ENCODE results near the gene IFT27. TPM values are rescaled to one million over a fixed set of nuclear protein-coding genes. Genes with fewer than 3 reads are reported as not detected.

Gene IFT27
- total and polyA plus RNA-seq, 2 donors (not counting 1 experiment from before 2014, with no cell fraction given): 14.1 to 19.0 TPM

- no peak overlapping the region for H3K4me2 ChIP-seq (ENCODE audit: extremely low read depth, insufficient read depth, low read length)
- H3K27me3 ChIP-seq (ENCODE audit: control insufficient read depth, insufficient read depth, low read length): peaks cover 12% of the 10 kb centered on the region
- TF ChIP-seq CTCF (conservative IDR thresholded peaks at IDR 0.05 in 1 of 2, IDR thresholded peaks at IDR 0.05 in 1 of 2; ENCODE audit: low read depth in 1 of 2, low read length in 2 of 2): no peak
- no peak for TF ChIP-seq EZH2 (IDR thresholded peaks at IDR 0.05; ENCODE audit: low read length, missing control alignments)
- no peaks in the 10 kb centered on the region for H3K9me3 ChIP-seq (ENCODE audit: control insufficient read depth, insufficient read depth, low read depth, low read length)
- H3K4me3 ChIP-seq (replicated peaks in 1 of 4; ENCODE audit: control extremely low read depth in 1 of 4, insufficient read depth in 1 of 4, low read depth in 3 of 4, low read length in 4 of 4): no peak overlapping the region
- H3K4me1 ChIP-seq (ENCODE audit: control insufficient read depth, extremely low read depth, insufficient read depth, low read length): no peaks in the 10 kb centered on the region
- no peak overlapping the region for H3K9ac ChIP-seq (ENCODE audit: insufficient read depth, low read length)
- H4K20me1 ChIP-seq (ENCODE audit: control insufficient read depth, extremely low read depth, insufficient read depth, low read length): no peaks in the 10 kb centered on the region
- H3K79me2 ChIP-seq (ENCODE audit: control insufficient read depth, insufficient read depth, low read length): no peaks in the 10 kb centered on the region
- no peak overlapping the region for H3K27ac ChIP-seq (ENCODE audit: insufficient read depth, low read length)
- no peak for DNase-seq (ENCODE audit: low read depth in 2 of 2)
- H2AFZ ChIP-seq (ENCODE audit: low read length): no peak overlapping the region
- no peaks in the 10 kb centered on the region for H3K36me3 ChIP-seq (ENCODE audit: control insufficient read depth, insufficient read depth, low read length)
These were observed 22.2 kb upstream of the IFT27 start for GRCh38 chr22:36797911-36798673.

- H3K27ac ChIP-seq (ENCODE audit: insufficient read depth, low read length): no peak overlapping the region
- TF ChIP-seq CTCF (conservative IDR thresholded peaks at IDR 0.05 in 1 of 2, IDR thresholded peaks at IDR 0.05 in 1 of 2; ENCODE audit: low read depth in 1 of 2, low read length in 2 of 2): no peak
- H3K36me3 ChIP-seq (ENCODE audit: control insufficient read depth, insufficient read depth, low read length): no peaks in the 10 kb centered on the region
- H3K79me2 ChIP-seq (ENCODE audit: control insufficient read depth, insufficient read depth, low read length): no peaks in the 10 kb centered on the region
- H3K9ac ChIP-seq (ENCODE audit: insufficient read depth, low read length): no peak overlapping the region
- H4K20me1 ChIP-seq (ENCODE audit: control insufficient read depth, extremely low read depth, insufficient read depth, low read length): no peaks in the 10 kb centered on the region
- no peak overlapping the region for H3K4me2 ChIP-seq (ENCODE audit: extremely low read depth, insufficient read depth, low read length)
- H3K27me3 ChIP-seq (ENCODE audit: control insufficient read depth, insufficient read depth, low read length): peaks cover 12% of the 10 kb centered on the region
- H3K9me3 ChIP-seq (ENCODE audit: control insufficient read depth, insufficient read depth, low read depth, low read length): no peaks in the 10 kb centered on the region
- no peak overlapping the region for H3K4me3 ChIP-seq (replicated peaks in 1 of 4; ENCODE audit: control extremely low read depth in 1 of 4, insufficient read depth in 1 of 4, low read depth in 3 of 4, low read length in 4 of 4)
- DNase-seq (ENCODE audit: low read depth in 2 of 2): no peak
- no peak overlapping the region for H2AFZ ChIP-seq (ENCODE audit: low read length)
- no peaks in the 10 kb centered on the region for H3K4me1 ChIP-seq (ENCODE audit: control insufficient read depth, extremely low read depth, insufficient read depth, low read length)
These were observed 21.5 kb upstream of the IFT27 start for GRCh38 chr22:36797374-36797773.

- Histone ChIP-seq H3K27ac (ENCODE audit: insufficient read depth, low read length) (no peak overlapping the region), H4K20me1 (ENCODE audit: control insufficient read depth, extremely low read depth, insufficient read depth, low read length) (no peaks in the 10 kb centered on the region), H3K27me3 (ENCODE audit: control insufficient read depth, insufficient read depth, low read length) (peaks cover 12% of the 10 kb centered on the region), H3K9ac (ENCODE audit: insufficient read depth, low read length) (no peak overlapping the region), H3K4me3 (replicated peaks in 1 of 4; ENCODE audit: control extremely low read depth in 1 of 4, insufficient read depth in 1 of 4, low read depth in 3 of 4, low read length in 4 of 4) (no peak overlapping the region), H3K4me2 (ENCODE audit: extremely low read depth, insufficient read depth, low read length) (no peak overlapping the region), H3K79me2 (ENCODE audit: control insufficient read depth, insufficient read depth, low read length) (no peaks in the 10 kb centered on the region), H3K36me3 (ENCODE audit: control insufficient read depth, insufficient read depth, low read length) (no peaks in the 10 kb centered on the region), H3K9me3 (ENCODE audit: control insufficient read depth, insufficient read depth, low read depth, low read length) (no peaks in the 10 kb centered on the region), H2AFZ (ENCODE audit: low read length) (no peak overlapping the region), H3K4me1 (ENCODE audit: control insufficient read depth, extremely low read depth, insufficient read depth, low read length) (no peaks in the 10 kb centered on the region)
- TF ChIP-seq EZH2 (IDR thresholded peaks at IDR 0.05; ENCODE audit: low read length, missing control alignments) (no peak), CTCF (conservative IDR thresholded peaks at IDR 0.05 in 1 of 2, IDR thresholded peaks at IDR 0.05 in 1 of 2; ENCODE audit: low read depth in 1 of 2, low read length in 2 of 2) (no peak)
- DNase-seq (ENCODE audit: low read depth in 2 of 2): no peak
These were observed 20.7 kb upstream of the IFT27 start for GRCh38 chr22:36796552-36797175.
